ENCODE measurements around the gene TCL1A.

Gene TCL1A

GRCh38 chr14:95705518-95705917 lies 8.4 kb downstream of the TCL1A start:
- no peak for DNase-seq (ENCODE audit: low read depth, low spot score)

DNA sequence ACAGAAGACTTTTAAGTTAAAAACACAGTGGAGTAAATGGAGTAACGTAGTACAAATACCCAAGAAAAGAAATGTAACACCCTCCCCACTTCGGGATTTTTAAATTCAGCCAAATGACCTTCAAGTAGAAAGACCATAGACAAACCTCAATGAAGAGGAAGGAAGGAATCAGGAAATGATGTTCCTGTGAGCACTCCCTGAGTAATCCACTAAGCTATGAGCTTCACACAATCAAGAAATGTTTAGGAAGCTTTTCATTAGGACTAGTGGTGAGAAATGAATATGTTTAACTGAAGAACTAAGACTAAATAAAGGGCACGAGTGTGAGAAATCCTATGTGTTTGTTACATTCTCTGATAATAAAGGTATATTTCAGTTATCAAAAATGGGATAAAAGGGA lies 10.1 kb downstream of the TCL1A start:
- DNase-seq (ENCODE audit: low read depth, low spot score), result no peak

DNA sequence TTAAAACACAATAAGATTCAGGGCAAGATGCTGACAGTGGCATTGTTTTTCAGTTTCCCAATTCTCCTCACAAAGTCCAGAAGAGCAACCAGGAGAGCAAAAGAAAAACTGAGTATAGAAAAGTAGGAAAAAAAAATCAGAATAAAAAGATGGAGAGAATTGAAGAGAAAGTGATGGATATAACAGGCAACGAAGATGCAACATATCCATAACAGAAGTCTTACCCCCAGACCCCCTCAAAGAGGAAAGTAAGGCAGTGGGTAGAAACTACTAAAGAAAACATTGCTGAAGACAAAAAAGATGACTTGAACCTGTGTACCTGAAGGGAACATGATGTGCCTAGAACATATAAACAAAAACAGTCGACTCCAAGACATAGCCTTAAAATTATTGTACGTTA lies 10.6 kb downstream of the TCL1A start:
- no peak for DNase-seq (ENCODE audit: low read depth, low spot score)

GRCh38 chr14:95701846-95702221 lies 12.1 kb downstream of the TCL1A start:
- no peak for DNase-seq (ENCODE audit: low read depth, low spot score)

- DNase-seq (ENCODE audit: low read depth, low spot score), result no peak
These were observed 13.5 kb downstream of the TCL1A start for GRCh38 chr14:95700221-95700976.

DNA sequence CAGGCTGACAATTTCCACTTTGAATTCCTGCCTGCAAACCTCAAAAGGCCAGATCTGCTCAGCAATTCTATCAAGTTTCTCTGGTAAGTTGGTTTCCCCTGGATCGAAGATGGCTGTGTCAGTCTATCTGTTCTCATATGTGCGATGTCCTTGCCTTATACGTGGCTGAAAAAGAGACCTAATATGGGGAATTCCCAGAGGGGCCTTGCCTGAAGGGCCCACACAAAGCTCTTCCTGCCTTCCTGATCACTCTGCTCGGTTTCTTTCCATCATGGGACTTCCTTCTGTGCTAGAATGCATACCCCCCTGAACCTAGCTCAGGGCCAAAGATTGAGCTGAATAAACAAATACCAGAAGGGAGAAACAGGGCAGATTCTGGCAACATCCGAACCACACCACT lies 14.5 kb downstream of the TCL1A start:
- DNase-seq (ENCODE audit: low read depth, low spot score), result no peak

DNA sequence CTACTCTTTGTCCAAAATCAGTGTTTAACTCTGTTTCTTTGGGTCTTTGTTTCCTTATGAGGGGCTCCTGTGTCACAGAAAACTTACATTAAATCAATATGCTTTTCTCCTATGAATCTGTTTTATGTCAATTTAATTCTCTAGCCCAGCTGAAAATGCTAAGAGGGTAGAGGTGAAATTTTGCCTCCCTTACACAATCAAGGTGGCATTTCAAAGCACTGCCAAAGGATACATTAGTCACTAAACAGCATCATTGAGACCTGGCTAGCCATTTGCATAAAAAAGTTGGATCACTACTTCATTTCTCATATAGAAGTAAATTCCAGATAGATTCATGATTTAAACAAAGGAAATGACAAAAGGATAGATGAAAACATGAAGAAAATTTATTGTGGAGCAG lies 15.6 kb downstream of the TCL1A start:
- no peak for DNase-seq (ENCODE audit: low read depth, low spot score)

GRCh38 chr14:95697764-95698163 lies 16.2 kb downstream of the TCL1A start:
- no peak for DNase-seq (ENCODE audit: low read depth, low spot score)

- no peak for DNase-seq (ENCODE audit: low read depth, low spot score)
These were observed 17.2 kb downstream of the TCL1A start for GRCh38 chr14:95696741-95697140.

DNA sequence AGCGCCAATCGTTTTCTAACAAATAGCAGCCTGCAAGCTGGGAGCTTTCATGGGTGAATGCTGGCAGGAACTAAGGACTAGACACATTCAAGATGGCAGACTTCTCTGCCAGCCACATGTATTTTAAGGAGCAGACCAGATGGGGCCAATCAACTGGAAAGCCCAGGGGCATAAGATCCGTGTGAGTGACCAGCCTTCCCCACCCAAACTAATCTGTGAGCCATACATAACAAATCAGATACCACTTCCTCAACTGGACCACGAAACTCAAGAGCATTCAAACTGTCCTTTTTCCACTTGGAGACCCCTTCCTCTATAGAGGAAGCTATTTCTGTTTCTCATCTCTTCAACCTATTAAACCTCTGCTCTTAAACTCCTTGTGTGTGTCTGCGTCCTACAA lies 18.0 kb downstream of the TCL1A start:
- DNase-seq (ENCODE audit: low read depth, low spot score), result no peak

DNA sequence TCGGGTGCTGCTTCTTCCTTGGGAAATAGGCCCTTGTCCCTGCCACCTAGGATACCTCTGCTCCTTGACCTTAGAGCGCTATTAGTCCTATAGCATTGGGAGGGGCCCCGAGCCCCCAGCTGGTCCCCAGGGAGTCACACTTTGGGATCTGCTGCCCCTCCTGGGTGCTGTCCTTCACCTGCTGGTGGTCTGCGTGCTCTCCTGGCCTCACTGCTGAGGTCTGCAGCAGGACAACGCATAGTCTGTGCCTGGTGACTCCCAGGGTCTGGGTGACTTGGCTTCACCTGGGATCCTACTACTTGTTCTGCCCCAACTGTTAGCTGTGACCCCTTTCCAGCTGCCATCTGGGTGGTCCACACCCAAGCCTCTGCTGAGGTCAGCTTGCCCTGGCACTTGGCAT lies 18.9 kb downstream of the TCL1A start:
- DNase-seq (ENCODE audit: low read depth, low spot score), result no peak

- DNase-seq (ENCODE audit: low read depth, low spot score), result no peak
These were observed 21.8 kb downstream of the TCL1A start for GRCh38 chr14:95692109-95692508.

- DNase-seq (ENCODE audit: low read depth, low spot score), result no peak
These were observed 22.3 kb downstream of the TCL1A start for GRCh38 chr14:95691591-95691990.

- DNase-seq (ENCODE audit: low read depth, low spot score), result no peak
These were observed 23.1 kb downstream of the TCL1A start for GRCh38 chr14:95690815-95691214.

DNA sequence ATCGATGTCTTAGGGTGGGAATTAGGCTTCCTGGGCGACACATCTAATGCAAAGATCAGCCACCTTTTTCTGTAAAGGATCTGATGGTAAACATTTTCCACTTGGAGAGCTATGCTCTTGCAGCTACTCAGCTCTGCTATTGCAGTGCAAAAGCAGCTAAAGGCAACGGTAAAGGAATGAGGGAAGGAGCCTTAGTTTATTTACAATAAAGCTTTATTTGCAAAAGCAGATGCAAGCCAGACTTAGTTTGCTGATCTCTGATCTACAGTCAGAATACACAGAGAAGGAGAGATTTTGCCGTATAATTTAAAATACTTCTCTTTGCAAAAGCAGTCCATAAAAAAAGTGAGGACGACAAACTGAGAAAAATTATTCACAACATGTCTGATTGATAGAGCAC lies 24.5 kb downstream of the TCL1A start:
- DNase-seq (ENCODE audit: low read depth, low spot score), result no peak

- DNase-seq (ENCODE audit: low read depth, low spot score), result no peak
These were observed 27.0 kb downstream of the TCL1A start for GRCh38 chr14:95686935-95687334.

GRCh38 chr14:95685978-95686922 lies 27.7 kb downstream of the TCL1A start, which contains the start of gene TCL1B:
Gene TCL1B (plus strand): TSS chr14:95686426. CDS start chr14:95686468, 42 bp downstream.
- DNase-seq (ENCODE audit: low read depth, low spot score), result no peak

- DNase-seq (ENCODE audit: low read depth, low spot score), result no peak
These were observed 30.1 kb downstream of the TCL1A start for GRCh38 chr14:95683793-95684192.

DNA sequence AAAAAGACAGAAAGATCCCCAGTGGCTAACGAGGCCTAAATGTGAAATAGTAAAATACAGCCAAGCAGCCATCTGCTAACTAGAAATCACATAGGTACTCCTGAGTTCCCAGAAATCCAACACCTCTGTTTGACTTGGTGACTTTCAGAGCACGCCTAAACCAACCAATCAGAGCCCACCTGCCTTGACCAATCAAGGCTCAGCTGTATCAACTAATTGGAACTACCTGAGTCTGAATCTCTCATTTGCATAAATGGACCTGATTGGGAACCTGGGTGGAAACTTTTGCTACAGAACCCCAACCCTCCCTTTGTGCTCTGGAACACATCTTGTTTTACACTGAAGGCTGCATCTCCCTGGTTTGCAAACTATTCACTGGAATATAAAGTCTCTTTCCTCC lies 32.8 kb downstream of the TCL1A start:
- DNase-seq (ENCODE audit: low read depth, low spot score), result no peak

DNA sequence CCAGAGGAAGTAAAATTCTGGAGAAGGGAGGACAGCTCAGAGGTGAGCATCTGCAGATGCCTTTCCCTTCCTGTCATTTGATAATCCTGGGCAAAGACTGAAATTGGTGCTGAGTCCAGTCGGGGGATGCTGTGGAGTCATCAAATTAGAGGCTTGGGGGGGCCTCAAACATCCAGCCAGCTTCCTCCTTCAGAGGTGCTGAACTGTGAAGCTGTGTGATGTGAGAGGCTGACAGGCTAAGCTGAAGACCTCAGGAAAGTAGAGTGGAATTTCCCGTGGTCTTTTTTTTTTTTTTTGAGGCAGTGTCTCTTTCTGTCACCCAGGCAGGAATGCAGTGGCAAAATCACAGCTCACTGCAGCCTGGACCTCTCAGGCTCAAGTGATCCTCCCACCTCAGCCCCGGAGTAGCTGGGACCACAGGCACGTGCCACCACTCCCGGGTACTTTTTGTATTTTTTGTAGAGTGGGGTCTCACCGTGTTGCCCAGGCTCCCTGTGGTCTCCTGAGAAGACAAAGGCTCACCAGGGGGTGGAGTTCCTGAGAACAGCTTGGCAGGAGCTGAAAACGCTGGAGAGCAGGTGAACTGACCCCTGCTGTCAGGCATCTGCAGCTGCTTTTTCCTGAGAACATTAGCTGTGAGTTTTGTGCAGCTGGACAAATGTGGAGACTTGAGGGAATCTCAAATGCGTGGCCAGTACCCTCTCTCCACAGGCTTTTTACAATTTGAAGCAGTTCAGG lies 33.8 kb downstream of the TCL1A start:
- no peak for DNase-seq (ENCODE audit: low read depth, low spot score)

GRCh38 chr14:95679148-95679815 lies 34.6 kb downstream of the TCL1A start:
- no peak for DNase-seq (ENCODE audit: low read depth, low spot score)

All from iPS DF 19.7 (cell line).